Prostate gland (tissue), 2 donors: ENCODE data around the gene TRAF7. TPM values are rescaled to one million over a fixed set of nuclear protein-coding genes. Genes with fewer than 3 reads are reported as not detected.
"Not testable (repeated sequence)": the region's sequence is repeated elsewhere in the genome, so short reads cannot be mapped to it uniquely, and the experiment has no call there.

ENCODE experiments used
- DNase-seq: peaks from one replicate; pipeline ENCODE4 v3.0.0-alpha.2; 2019; ENCODE audit warnings: low spot score
- H3K27ac ChIP-seq, 2 donors: fragments of 200-600 bp; sonication (generic); 2 replicates each; pipeline ENCODE4 v1.5.1; 2017 to 2019
- H3K27me3 ChIP-seq: fragments of 200-600 bp; sonication (generic); replicated peaks from 2 replicates; pipeline ENCODE4 v1.5.1; 2019; ENCODE audit not compliant: insufficient read depth
- H3K36me3 ChIP-seq, 2 donors: fragments of 200-600 bp; sonication (generic); 1 replicate in 1 of 2; 2 replicates in 1 of 2; pipeline versions ENCODE4 v1.5.1 to v1.8.1; 2017 to 2019
- H3K4me1 ChIP-seq: fragments of 200-600 bp; sonication (generic); replicated peaks from 2 replicates; pipeline ENCODE4 v1.5.1; 2019
- H3K4me3 ChIP-seq, 2 donors: fragments of 200-600 bp; sonication (generic); 2 replicates each; pipeline ENCODE4 v1.5.1; 2017 to 2019
- H3K9me3 ChIP-seq: fragments of 200-600 bp; sonication (generic); 2 replicates; pipeline ENCODE4 v1.5.1; 2017
- CTCF ChIP-seq, 4 experiments: fragments of 200-600 bp in 2 of 4; fragments of 450-650 bp in 2 of 4; sonication (generic) in 2 of 4; IDR thresholded peaks; 1 replicate in 3 of 4; 2 replicates in 1 of 4; pipeline ENCODE4 v1.5.1; 2016 to 2019; ENCODE audit warnings: antibody characterized with exemption in 4 of 4, mild to moderate bottlenecking in 2 of 4, moderate library complexity in 2 of 4
- POLR2A ChIP-seq: fragments of 450-650 bp; IDR thresholded peaks from one replicate; pipeline ENCODE4 v1.6.1; 2016; ENCODE audit warnings: antibody characterized with exemption, mild to moderate bottlenecking
- POLR2AphosphoS5 ChIP-seq: sonication (generic); formaldehyde crosslinking; IDR thresholded peaks from one replicate; pipeline ENCODE4 v1.6.1; 2017; ENCODE audit warnings: antibody characterized with exemption
- WGBS: methylation state at CpG from one replicate; pipeline ENCODE4 v1.1.5; 2018; 5-methylcytosine and 5-hydroxymethylcytosine counted together
- intact Hi-C: fragments of 100-400 bp; cut with DNase I; formaldehyde crosslinking; loops from one replicate; pipeline ENCODE4 v1.14.2; 2022
- total RNA-seq, 2 donors: library from RNA; depleted of rRNA; stranded (reverse); fragments of >200 nt; gene quantifications; one replicate each; pipeline ENCODE4 v1.1.0, GENCODE V29; 2016

The TRAF7 gene
- total RNA-seq, 2 donors from 2014 or later, result 40.0 to 51.5 TPM

- H3K27me3 ChIP-seq, result not testable (repeated sequence)
These were observed 19.7 kb upstream of the TRAF7 start, which contains the start of gene PKD1 for GRCh38 chr16:2135770-2136490. Gene PKD1, minus strand, starts transcription at chr16:2135898. Its CDS starts 209 bp downstream, at chr16:2135689.

GRCh38 chr16:2142942-2143877 is 12.4 kb upstream of the TRAF7 start:
- TF ChIP-seq CTCF (IDR thresholded peaks at IDR 0.05) (no peak), POLR2AphosphoS5 (no peak), POLR2A (no peak)
- H3K27me3 ChIP-seq, result no peaks in the 10 kb centered on the region
- intact Hi-C loops, result no loop called here
- no peak overlapping the region for H3K27ac ChIP-seq
- no peaks in the 10 kb centered on the region for H3K36me3 ChIP-seq
- H3K4me3 ChIP-seq, result no peak overlapping the region
- H3K9me3 ChIP-seq, result no peaks in the 10 kb centered on the region
- 77% methylated on average over 30 of the region's 31 CpGs for WGBS
- DNase-seq, result no peak
- H3K4me1 ChIP-seq, result peaks cover 5% of the 10 kb centered on the region

More at GRCh38 chr16:2135770-2136490, 19.7 kb upstream of the TRAF7 start, which contains the start of gene PKD1:
- H3K4me1 ChIP-seq, intact Hi-C loops, H3K9me3 ChIP-seq, H3K36me3 ChIP-seq: not testable (repeated sequence)
- under 1% methylated on average over 20 of the region's 81 CpGs for WGBS
- peak within 1 kb of the TSS; percentile 77 to 82 for H3K27ac ChIP-seq
- peak; percentile 99 for DNase-seq
- peak; percentile 89 for TF ChIP-seq POLR2AphosphoS5
- TF ChIP-seq POLR2A, result peak; percentile 20
- H3K4me3 ChIP-seq, result peak within 1 kb of the TSS; percentile 41 to 50

DNA sequence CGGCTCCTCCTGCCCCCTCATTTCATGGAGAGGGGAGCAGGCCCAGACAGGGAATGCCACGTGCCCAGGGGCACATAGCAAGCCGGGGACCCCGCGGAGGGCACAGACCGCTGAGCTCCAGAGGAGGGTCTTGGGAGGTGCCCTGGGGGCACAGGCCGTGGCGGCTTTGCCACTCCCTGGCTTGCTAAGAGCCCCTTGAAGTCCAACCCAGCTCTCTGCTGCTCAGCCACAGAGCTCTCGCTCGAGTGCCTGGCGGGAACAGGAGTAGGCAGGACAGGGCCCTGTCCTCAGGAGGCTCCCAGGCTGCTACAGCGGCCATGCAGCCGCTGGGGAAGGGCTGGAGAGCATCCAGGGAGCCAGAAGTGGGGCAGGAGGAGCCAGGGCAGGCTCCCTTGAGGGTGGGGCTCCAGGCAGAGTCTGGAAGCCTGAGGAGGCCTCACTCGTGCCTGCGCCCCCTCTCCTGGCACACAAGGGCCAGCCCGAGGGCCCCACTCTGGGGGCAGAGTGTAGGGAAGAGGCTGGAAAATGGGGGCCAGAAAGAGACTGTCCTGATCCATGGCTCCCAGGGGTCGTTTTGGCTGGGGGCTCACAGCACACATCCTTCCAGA is 11.6 kb upstream of the TRAF7 start:
- peaks cover 10% of the 10 kb centered on the region for H3K4me1 ChIP-seq
- DNase-seq, result no peak
- TF ChIP-seq POLR2AphosphoS5, result no peak
- TF ChIP-seq POLR2A, result no peak
- TF ChIP-seq CTCF (IDR thresholded peaks at IDR 0.05), result no peak
- intact Hi-C loops, result no loop called here
- no peak overlapping the region for H3K4me3 ChIP-seq
- H3K9me3 ChIP-seq, result no peaks in the 10 kb centered on the region
- H3K27me3 ChIP-seq, result no peaks in the 10 kb centered on the region
- WGBS, result 71% methylated on average over 17 of the region's 17 CpGs
- H3K36me3 ChIP-seq, result no peaks in the 10 kb centered on the region
- no peak overlapping the region for H3K27ac ChIP-seq

DNA sequence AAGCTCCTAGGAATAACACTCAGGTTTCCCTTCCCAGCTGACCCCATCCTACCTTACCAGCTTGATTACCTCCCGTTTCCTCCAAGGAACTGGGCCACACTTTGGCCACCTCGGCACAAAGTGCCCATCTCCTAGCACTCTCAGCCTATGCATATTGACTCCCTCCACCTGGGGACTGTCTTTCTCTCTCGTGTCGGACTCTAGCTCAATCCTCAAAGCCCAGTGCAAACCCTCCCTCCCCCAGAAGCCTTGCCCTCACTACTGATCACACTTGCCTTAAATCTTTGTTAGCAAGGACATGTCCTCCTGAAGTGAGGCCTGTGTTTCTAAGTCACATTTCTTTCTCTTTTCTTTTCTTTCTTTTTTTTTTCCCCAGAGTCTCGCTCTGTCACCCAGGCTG is 9.7 kb upstream of the TRAF7 start:
- H3K27me3 ChIP-seq, result no peaks in the 10 kb centered on the region
- DNase-seq, result no peak
- no peaks in the 10 kb centered on the region for H3K9me3 ChIP-seq
- no peak for TF ChIP-seq POLR2AphosphoS5
- no peak for TF ChIP-seq CTCF (IDR thresholded peaks at IDR 0.05)
- no peak for TF ChIP-seq POLR2A
- intact Hi-C loops, result no loop called here
- H3K4me3 ChIP-seq, result no peak overlapping the region
- no peaks in the 10 kb centered on the region for H3K36me3 ChIP-seq
- H3K4me1 ChIP-seq, result peaks cover 12% of the 10 kb centered on the region
- no peak overlapping the region for H3K27ac ChIP-seq
- WGBS, result 85% methylated on average over 5 of the region's 5 CpGs

GRCh38 chr16:2147378-2147777 is 8.2 kb upstream of the TRAF7 start:
- intact Hi-C loops, result no loop called here
- Histone ChIP-seq H3K4me1 (peaks cover 28% of the 10 kb centered on the region), H3K36me3 (no peaks in the 10 kb centered on the region), H3K9me3 (no peaks in the 10 kb centered on the region), H3K27me3 (no peaks in the 10 kb centered on the region), H3K4me3 (no peak overlapping the region), H3K27ac (peak overlapping the region; percentile 81 to 87)
- no peak for DNase-seq
- TF ChIP-seq POLR2AphosphoS5 (no peak), POLR2A (no peak)
- 65% methylated on average over 6 of the region's 6 CpGs for WGBS
